OCI-LY7 (cell line): ENCODE results near the gene PARD3. TPM values are rescaled to one million over a fixed set of nuclear protein-coding genes. Genes with fewer than 3 reads are reported as not detected.
"Not testable (repeated sequence)": the region's sequence is repeated elsewhere in the genome, so short reads cannot be mapped to it uniquely, and the experiment has no call there.

Experiments
- BruUV-seq: library from RNA; stranded (reverse); fragments of 400-500 nt; replicated peaks from 2 replicates; lab custom pipeline; 2021; lab: Mats Ljungman, UMichigan
- CTCF ChIA-PET: fragments of 300-600 bp; sonication (Branson Sonifier 250); formaldehyde crosslinking; loops from one replicate; lab custom pipeline; 2022; ENCODE audit warnings: antibody characterized with exemption; ENCODE audit not compliant: unreplicated experiment; lab: Charles Lee
- POLR2A ChIA-PET: fragments of 300-600 bp; sonication (Branson Sonifier 250); formaldehyde crosslinking; loops from one replicate; lab custom pipeline; 2022; ENCODE audit warnings: antibody characterized with exemption; lab: Charles Lee
- DNase-seq: peaks from one replicate; pipeline ENCODE4 v3.0.0-alpha.2; 2015; ENCODE audit warnings: low spot score
- H2AFZ ChIP-seq: fragments of 200-600 bp; sonication (generic), shearing (Covaris generic); 2 replicates; pipeline ENCODE4 v1.6.1; 2014; ENCODE audit warnings: mild to moderate bottlenecking, antibody characterized with exemption, low read length, moderate library complexity
- H3K27ac ChIP-seq: fragments of 200-600 bp; sonication (generic); 2 replicates; pipeline ENCODE4 v1.5.1; 2014; ENCODE audit warnings: mixed run types, low read depth, mild to moderate bottlenecking, moderate library complexity, low read length, inconsistent platforms; ENCODE audit not compliant: poor library complexity, severe bottlenecking
- H3K36me3 ChIP-seq: fragments of 200-600 bp; sonication (generic); 2 replicates; pipeline ENCODE4 v1.6.1; 2014; ENCODE audit warnings: mild to moderate bottlenecking, antibody characterized with exemption, low read length, moderate library complexity, mixed read lengths; ENCODE audit not compliant: insufficient read depth
- H3K4me1 ChIP-seq: fragments of 200-600 bp; sonication (generic); 2 replicates; pipeline ENCODE4 v1.5.1; 2014; ENCODE audit warnings: mild to moderate bottlenecking, low read length; ENCODE audit not compliant: insufficient read depth, poor library complexity, severe bottlenecking
- H3K4me2 ChIP-seq: fragments of 200-600 bp; sonication (generic); 2 replicates; pipeline ENCODE4 v1.6.1; 2014; ENCODE audit warnings: mild to moderate bottlenecking, low read length
- H3K4me3 ChIP-seq: fragments of 200-600 bp; sonication (generic); 2 replicates; pipeline ENCODE4 v1.5.1; 2014; ENCODE audit warnings: mild to moderate bottlenecking, low read depth, low read length; ENCODE audit not compliant: poor library complexity, severe bottlenecking
- H3K79me2 ChIP-seq: fragments of 200-600 bp; sonication (generic); 2 replicates; pipeline ENCODE4 v1.6.1; 2016; ENCODE audit warnings: low read depth, mild to moderate bottlenecking, low read length, moderate library complexity, mixed read lengths; ENCODE audit not compliant: insufficient read depth
- H3K9me2 ChIP-seq: fragments of 200-600 bp; sonication (generic); 2 replicates; pipeline ENCODE4 v1.6.1; 2016; ENCODE audit warnings: mild to moderate bottlenecking, low read length, mixed read lengths; ENCODE audit not compliant: insufficient read depth
- H3K9me3 ChIP-seq: fragments of 200-600 bp; sonication (generic); 2 replicates; pipeline ENCODE4 v1.6.1; 2014; ENCODE audit warnings: mild to moderate bottlenecking, mixed run types, low read length, mixed read lengths
- H4K20me1 ChIP-seq: fragments of 200-600 bp; sonication (generic); 2 replicates; pipeline ENCODE4 v1.6.1; 2014; ENCODE audit warnings: mild to moderate bottlenecking, antibody characterized with exemption, low read length, moderate library complexity, mixed read lengths; ENCODE audit not compliant: insufficient read depth
- CTCF ChIP-seq: fragments of 200-600 bp; sonication (generic); conservative IDR thresholded peaks from 2 replicates; pipeline ENCODE4 v1.5.1; 2014; ENCODE audit warnings: mild to moderate bottlenecking, antibody characterized with exemption, low read length, moderate library complexity, mixed read lengths
- EZH2phosphoT487 ChIP-seq: fragments of 200-600 bp; sonication (generic); IDR thresholded peaks from 2 replicates; pipeline ENCODE4 v1.6.1; 2018; ENCODE audit warnings: low read depth, borderline replicate concordance, mild to moderate bottlenecking, mixed run types, antibody characterized with exemption, low read length, moderate library complexity, mixed read lengths
- intact Hi-C: fragments of 100-400 bp; cut with micrococcal nuclease; formaldehyde crosslinking; loops from one replicate; pipeline ENCODE4 v1.10.0; 2022; ENCODE audit not compliant: unreplicated experiment
- total RNA-seq, 2 experiments: library from RNA; depleted of rRNA in 1 of 2; stranded (reverse); fragments of >200 nt in 1 of 2; shearing (Covaris generic) in 1 of 2; gene quantifications; 2 replicates each; pipeline ENCODE4 v1.2.3, GENCODE V29; 2014 to 2022

PARD3 gene
- total RNA-seq, 2 experiments from 2014 or later, result not detected

GRCh38 chr10:34795334-34795733 lies 19.8 kb downstream of the PARD3 start:
- H3K4me1 ChIP-seq, result no peaks in the 10 kb centered on the region
- H3K79me2 ChIP-seq, result no peaks in the 10 kb centered on the region
- H3K9me2 ChIP-seq, result no peaks in the 10 kb centered on the region
- ChIA-PET CTCF (no interaction called here), POLR2A (interaction anchor here (0.9 kb wide), 1 partner anchor 67 kb away, joined by 3 read pairs; no protein-coding TSS in a partner anchor)
- TF ChIP-seq EZH2phosphoT487, result no peak
- TF ChIP-seq CTCF, result no peak
- H3K9me3 ChIP-seq, result no peaks in the 10 kb centered on the region
- no peak overlapping the region for H3K27ac ChIP-seq
- intact Hi-C loops, result no loop called here
- no peak for DNase-seq
- H3K36me3 ChIP-seq, result no peaks in the 10 kb centered on the region
- no TSS peak for BruUV-seq
- H3K4me2 ChIP-seq, result no peak overlapping the region
- H3K4me3 ChIP-seq, result no peak overlapping the region
- H2AFZ ChIP-seq, result no peak overlapping the region
- no peaks in the 10 kb centered on the region for H4K20me1 ChIP-seq

- intact Hi-C loops, result no loop called here
- Histone ChIP-seq H2AFZ (no peak overlapping the region), H3K9me2 (no peaks in the 10 kb centered on the region), H4K20me1 (no peaks in the 10 kb centered on the region), H3K4me2 (no peak overlapping the region), H3K27ac (no peak overlapping the region), H3K4me1 (no peaks in the 10 kb centered on the region), H3K36me3 (no peaks in the 10 kb centered on the region), H3K9me3 (no peaks in the 10 kb centered on the region), H3K79me2 (no peaks in the 10 kb centered on the region), H3K4me3 (no peak overlapping the region)
- DNase-seq, result no peak
- no TSS peak for BruUV-seq
- TF ChIP-seq CTCF (no peak), EZH2phosphoT487 (no peak)
- CTCF ChIA-PET, result no interaction called here
- POLR2A ChIA-PET, result interaction anchor here (0.9 kb wide), 1 partner anchor 68 kb away, joined by 3 read pairs; no protein-coding TSS in a partner anchor
Measured at GRCh38 chr10:34794835-34795234, 20.3 kb downstream of the PARD3 start.

- intact Hi-C loops, H3K9me3 ChIP-seq, H3K4me2 ChIP-seq, H3K4me1 ChIP-seq, H3K9me2 ChIP-seq, H3K36me3 ChIP-seq, H2AFZ ChIP-seq, H3K4me3 ChIP-seq, H3K27ac ChIP-seq, CTCF ChIA-PET, H3K79me2 ChIP-seq, BruUV-seq, DNase-seq, H4K20me1 ChIP-seq: not testable (repeated sequence)
- POLR2A ChIA-PET, result interaction anchor here (0.6 kb wide), 3 partner anchors 17 to 175 kb away, joined by 3 to 10 read pairs (median 3); no protein-coding TSS in a partner anchor
Measured at GRCh38 chr10:34793581-34793980, 21.5 kb downstream of the PARD3 start.
